HL-60 (cell line): ENCODE measurements around the gene HYDIN.

Source experiments
- DNase-seq, 2 experiments: peaks; one replicate each; pipeline ENCODE4 v3.0.0-alpha.2; 2010 to 2020; ENCODE audit warnings: low read depth in 1 of 2, low spot score in 1 of 2
- H3K27ac ChIP-seq: fragments of 250-450 bp; sonication (Bioruptor Pico); replicated peaks from 2 replicates; pipeline ENCODE4 v1.5.1; 2020; ENCODE audit warnings: mild to moderate bottlenecking, moderate library complexity
- H3K27me3 ChIP-seq: fragments of 250-450 bp; sonication (Bioruptor Pico); 2 replicates; pipeline ENCODE4 v1.5.1; 2021; ENCODE audit warnings: mild to moderate bottlenecking, moderate library complexity; ENCODE audit not compliant: insufficient read depth, poor library complexity, severe bottlenecking
- H3K4me3 ChIP-seq: replicated peaks from 2 replicates; pipeline ENCODE4 v1.5.1; 2011; ENCODE audit warnings: mild to moderate bottlenecking, control low read depth, low read length; ENCODE audit not compliant: insufficient read depth
- CTCF ChIP-seq: IDR thresholded peaks from one replicate; pipeline ENCODE4 v1.5.1; 2011; ENCODE audit warnings: low read length, control low read depth, inconsistent platforms; ENCODE audit not compliant: insufficient read depth
- GABPA ChIP-seq: IDR thresholded peaks from 2 replicates; pipeline ENCODE4 v1.6.1; 2012; ENCODE audit warnings: low read depth
- POLR2AphosphoS5 ChIP-seq: IDR thresholded peaks from 2 replicates; pipeline ENCODE4 v1.6.1; 2012; ENCODE audit warnings: low read depth
- REST ChIP-seq: IDR thresholded peaks from 2 replicates; pipeline ENCODE4 v1.6.1; 2012; ENCODE audit warnings: low read depth; ENCODE audit not compliant: insufficient replicate concordance
- SPI1 ChIP-seq: IDR thresholded peaks from 2 replicates; pipeline ENCODE4 v1.6.1; 2012; ENCODE audit warnings: low read depth, mild to moderate bottlenecking, borderline replicate concordance

The HYDIN gene

GRCh38 chr16:70777496-70777895, 453.0 kb downstream of the HYDIN start:
- H3K27me3 ChIP-seq, result no peaks in the 10 kb centered on the region
- H3K4me3 ChIP-seq, result no peak overlapping the region
- no peak overlapping the region for H3K27ac ChIP-seq
- no peak for DNase-seq
- TF ChIP-seq REST (no peak), CTCF (no peak), SPI1 (no peak), GABPA (no peak), POLR2AphosphoS5 (no peak)

GRCh38 chr16:70775399-70775798, 455.1 kb downstream of the HYDIN start:
- Histone ChIP-seq H3K4me3 (no peak overlapping the region), H3K27me3 (no peaks in the 10 kb centered on the region), H3K27ac (no peak overlapping the region)
- TF ChIP-seq REST (no peak), GABPA (no peak), SPI1 (no peak), POLR2AphosphoS5 (no peak)
- DNase-seq, result no peak

GRCh38 chr16:70774261-70774660, 456.3 kb downstream of the HYDIN start:
- no peak for DNase-seq
- no peak for TF ChIP-seq POLR2AphosphoS5
- no peak for TF ChIP-seq REST
- TF ChIP-seq SPI1, result no peak
- TF ChIP-seq CTCF, result no peak
- no peak for TF ChIP-seq GABPA
- Histone ChIP-seq H3K27me3 (no peaks in the 10 kb centered on the region), H3K27ac (no peak overlapping the region), H3K4me3 (no peak overlapping the region)

GRCh38 chr16:70772493-70772892, 458.0 kb downstream of the HYDIN start:
- no peak overlapping the region for H3K27ac ChIP-seq
- DNase-seq, result no peak
- no peak for TF ChIP-seq GABPA
- no peak for TF ChIP-seq CTCF
- TF ChIP-seq POLR2AphosphoS5, result no peak
- TF ChIP-seq REST, result no peak
- no peak for TF ChIP-seq SPI1
- H3K27me3 ChIP-seq, result no peaks in the 10 kb centered on the region
- H3K4me3 ChIP-seq, result no peak overlapping the region
